HUES64 (cell line): ENCODE data around the gene SLC29A4.
"Not testable (repeated sequence)": the region's sequence is repeated elsewhere in the genome, so short reads cannot be mapped to it uniquely, and the experiment has no call there.

ENCODE experiments used
- H3K27ac ChIP-seq: 2 replicates; pipeline ENCODE4 v1.7.0; 2013; ENCODE audit warnings: low read depth, low read length, inconsistent platforms
- H3K27me3 ChIP-seq: 2 replicates; pipeline ENCODE4 v1.6.1; 2013; ENCODE audit warnings: mild to moderate bottlenecking, low read length; ENCODE audit not compliant: insufficient read depth
- H3K36me3 ChIP-seq: 2 replicates; pipeline ENCODE4 v1.6.1; 2013; ENCODE audit warnings: mild to moderate bottlenecking, low read length; ENCODE audit not compliant: insufficient read depth
- H3K4me1 ChIP-seq: 2 replicates; pipeline ENCODE4 v1.6.1; 2013; ENCODE audit warnings: mild to moderate bottlenecking, low read length, moderate library complexity; ENCODE audit not compliant: insufficient read depth
- H3K4me3 ChIP-seq: 2 replicates; pipeline ENCODE4 v1.5.1; 2013; ENCODE audit warnings: mild to moderate bottlenecking, low read length, moderate library complexity
- H3K9ac ChIP-seq: 2 replicates; pipeline ENCODE4 v1.6.1; 2013; ENCODE audit warnings: mild to moderate bottlenecking, low read depth, low read length
- H3K9me3 ChIP-seq: 2 replicates; pipeline ENCODE4 v1.6.1; 2013; ENCODE audit warnings: low read depth, low read length; ENCODE audit not compliant: insufficient read depth
- WGBS: fragments of 150-250, 120-280 bp; methylation state at CpG from one replicate; pipeline ENCODE4 v1.1.7; 2013; ENCODE audit warnings: missing lambda C conversion rate; 5-methylcytosine and 5-hydroxymethylcytosine counted together

Gene SLC29A4

GRCh38 chr7:5260530-5261068 lies 22.1 kb upstream of the SLC29A4 start:
- not testable (repeated sequence) for H3K4me1 ChIP-seq, H3K9me3 ChIP-seq, H3K27ac ChIP-seq, H3K4me3 ChIP-seq, H3K27me3 ChIP-seq, H3K36me3 ChIP-seq, H3K9ac ChIP-seq
- WGBS, result 92% methylated on average over 15 of the region's 15 CpGs

GRCh38 chr7:5263066-5263465 lies 19.7 kb upstream of the SLC29A4 start:
- H3K9me3 ChIP-seq, H3K27me3 ChIP-seq, H3K9ac ChIP-seq, H3K4me1 ChIP-seq, H3K27ac ChIP-seq, H3K4me3 ChIP-seq, H3K36me3 ChIP-seq: not testable (repeated sequence)
- WGBS, result 64% methylated on average over 9 of the region's 10 CpGs

GRCh38 chr7:5265320-5266190 lies 17.2 kb upstream of the SLC29A4 start:
- Histone ChIP-seq H3K4me3 (no peak overlapping the region), H3K4me1 (no peaks in the 10 kb centered on the region), H3K9me3 (no peaks in the 10 kb centered on the region), H3K9ac (no peak overlapping the region), H3K27ac (no peak overlapping the region), H3K36me3 (no peaks in the 10 kb centered on the region), H3K27me3 (no peaks in the 10 kb centered on the region)
- WGBS, result 80% methylated on average over 19 of the region's 19 CpGs

GRCh38 chr7:5266191-5267028 lies 16.3 kb upstream of the SLC29A4 start:
- Histone ChIP-seq H3K27me3 (no peaks in the 10 kb centered on the region), H3K27ac (no peak overlapping the region), H3K9me3 (no peaks in the 10 kb centered on the region), H3K9ac (no peak overlapping the region), H3K4me3 (no peak overlapping the region), H3K36me3 (no peaks in the 10 kb centered on the region), H3K4me1 (no peaks in the 10 kb centered on the region)
- WGBS, result 45% methylated on average over 20 of the region's 20 CpGs

- not testable (repeated sequence) for H3K9me3 ChIP-seq, H3K9ac ChIP-seq, H3K4me3 ChIP-seq, H3K4me1 ChIP-seq, H3K36me3 ChIP-seq, H3K27ac ChIP-seq, H3K27me3 ChIP-seq
- 94% methylated on average over 8 of the region's 8 CpGs for WGBS
These were observed 14.9 kb upstream of the SLC29A4 start for GRCh38 chr7:5267829-5268228.

- H3K9ac ChIP-seq, H3K9me3 ChIP-seq, H3K36me3 ChIP-seq, H3K27me3 ChIP-seq, H3K4me1 ChIP-seq, H3K4me3 ChIP-seq, H3K27ac ChIP-seq: not testable (repeated sequence)
- 81% methylated on average over 12 of the region's 12 CpGs for WGBS
These were observed 12.6 kb upstream of the SLC29A4 start for GRCh38 chr7:5269992-5270657.

- Histone ChIP-seq H3K9me3 (no peaks in the 10 kb centered on the region), H3K4me3 (no peak overlapping the region), H3K9ac (no peak overlapping the region), H3K27me3 (no peaks in the 10 kb centered on the region), H3K36me3 (no peaks in the 10 kb centered on the region), H3K4me1 (no peaks in the 10 kb centered on the region), H3K27ac (no peak overlapping the region)
- 56% methylated on average over 5 of the region's 6 CpGs for WGBS
These were observed 12.0 kb upstream of the SLC29A4 start for GRCh38 chr7:5270788-5271187.

- H3K27me3 ChIP-seq, H3K27ac ChIP-seq, H3K36me3 ChIP-seq, H3K9me3 ChIP-seq, H3K4me3 ChIP-seq, H3K9ac ChIP-seq, H3K4me1 ChIP-seq: not testable (repeated sequence)
- 86% methylated on average over 17 of the region's 18 CpGs for WGBS
These were observed 8.8 kb upstream of the SLC29A4 start for GRCh38 chr7:5273831-5274405.

GRCh38 chr7:5274441-5274840 lies 8.3 kb upstream of the SLC29A4 start:
- H3K27ac ChIP-seq, result no peak overlapping the region
- no peaks in the 10 kb centered on the region for H3K27me3 ChIP-seq
- WGBS, result 89% methylated on average over 7 of the region's 7 CpGs

GRCh38 chr7:5274985-5275431 lies 7.7 kb upstream of the SLC29A4 start:
- WGBS, result 84% methylated on average over 10 of the region's 11 CpGs
- not testable (repeated sequence) for H3K4me1 ChIP-seq, H3K9me3 ChIP-seq, H3K9ac ChIP-seq, H3K4me3 ChIP-seq, H3K27me3 ChIP-seq, H3K36me3 ChIP-seq, H3K27ac ChIP-seq

More at GRCh38 chr7:5274441-5274840, 8.3 kb upstream of the SLC29A4 start:
- Histone ChIP-seq H3K36me3 (no peaks in the 10 kb centered on the region), H3K9ac (no peak overlapping the region), H3K9me3 (no peaks in the 10 kb centered on the region), H3K4me1 (no peaks in the 10 kb centered on the region), H3K4me3 (no peak overlapping the region)
